Measurements from ENCODE around the gene NFATC1. TPM values are rescaled to one million over a fixed set of nuclear protein-coding genes. Genes with fewer than 3 reads are reported as not detected.

The NFATC1 gene
- total RNA-seq, 1 donor from 2014 or later, result 16.6 TPM

DNA sequence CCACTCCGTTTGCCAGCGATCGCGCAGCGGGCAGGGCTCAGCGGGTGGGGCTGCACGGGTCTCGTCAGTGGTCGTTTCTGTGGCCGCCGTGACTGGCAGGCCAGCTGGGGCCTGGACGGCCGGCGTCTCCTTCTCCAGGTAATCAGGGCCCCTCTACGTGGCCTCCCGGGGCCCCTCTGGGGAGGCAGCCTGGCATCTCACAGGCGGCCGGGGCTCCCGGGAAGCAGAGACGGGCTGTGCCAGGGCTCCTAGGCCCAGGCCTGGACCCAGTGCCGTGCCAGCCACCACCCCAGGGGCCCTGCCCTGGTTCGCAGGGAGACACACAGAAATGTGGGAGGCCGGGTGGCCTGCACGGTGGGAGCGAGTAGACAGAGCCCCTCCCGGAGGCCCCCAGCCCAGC, 59.5 kb downstream of the NFATC1 start:
- TF ChIP-seq, protein P1, sequence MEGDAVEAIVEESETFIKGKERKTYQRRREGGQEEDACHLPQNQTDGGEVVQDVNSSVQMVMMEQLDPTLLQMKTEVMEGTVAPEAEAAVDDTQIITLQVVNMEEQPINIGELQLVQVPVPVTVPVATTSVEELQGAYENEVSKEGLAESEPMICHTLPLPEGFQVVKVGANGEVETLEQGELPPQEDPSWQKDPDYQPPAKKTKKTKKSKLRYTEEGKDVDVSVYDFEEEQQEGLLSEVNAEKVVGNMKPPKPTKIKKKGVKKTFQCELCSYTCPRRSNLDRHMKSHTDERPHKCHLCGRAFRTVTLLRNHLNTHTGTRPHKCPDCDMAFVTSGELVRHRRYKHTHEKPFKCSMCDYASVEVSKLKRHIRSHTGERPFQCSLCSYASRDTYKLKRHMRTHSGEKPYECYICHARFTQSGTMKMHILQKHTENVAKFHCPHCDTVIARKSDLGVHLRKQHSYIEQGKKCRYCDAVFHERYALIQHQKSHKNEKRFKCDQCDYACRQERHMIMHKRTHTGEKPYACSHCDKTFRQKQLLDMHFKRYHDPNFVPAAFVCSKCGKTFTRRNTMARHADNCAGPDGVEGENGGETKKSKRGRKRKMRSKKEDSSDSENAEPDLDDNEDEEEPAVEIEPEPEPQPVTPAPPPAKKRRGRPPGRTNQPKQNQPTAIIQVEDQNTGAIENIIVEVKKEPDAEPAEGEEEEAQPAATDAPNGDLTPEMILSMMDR (IDR thresholded peaks at IDR 0.05), result no peak
- H3K9me3 ChIP-seq, result no peaks in the 10 kb centered on the region
- peaks cover 13% of the 10 kb centered on the region for H3K4me1 ChIP-seq
- no peaks in the 10 kb centered on the region for H3K27me3 ChIP-seq
- no peak for DNase-seq
- no peak overlapping the region for H3K27ac ChIP-seq
- H3K4me3 ChIP-seq, result no peak overlapping the region
- intact Hi-C loops (cut with DNase I), result no loop called here
- no peak for ATAC-seq
- peaks cover 33% of the 10 kb centered on the region for H3K36me3 ChIP-seq

DNA sequence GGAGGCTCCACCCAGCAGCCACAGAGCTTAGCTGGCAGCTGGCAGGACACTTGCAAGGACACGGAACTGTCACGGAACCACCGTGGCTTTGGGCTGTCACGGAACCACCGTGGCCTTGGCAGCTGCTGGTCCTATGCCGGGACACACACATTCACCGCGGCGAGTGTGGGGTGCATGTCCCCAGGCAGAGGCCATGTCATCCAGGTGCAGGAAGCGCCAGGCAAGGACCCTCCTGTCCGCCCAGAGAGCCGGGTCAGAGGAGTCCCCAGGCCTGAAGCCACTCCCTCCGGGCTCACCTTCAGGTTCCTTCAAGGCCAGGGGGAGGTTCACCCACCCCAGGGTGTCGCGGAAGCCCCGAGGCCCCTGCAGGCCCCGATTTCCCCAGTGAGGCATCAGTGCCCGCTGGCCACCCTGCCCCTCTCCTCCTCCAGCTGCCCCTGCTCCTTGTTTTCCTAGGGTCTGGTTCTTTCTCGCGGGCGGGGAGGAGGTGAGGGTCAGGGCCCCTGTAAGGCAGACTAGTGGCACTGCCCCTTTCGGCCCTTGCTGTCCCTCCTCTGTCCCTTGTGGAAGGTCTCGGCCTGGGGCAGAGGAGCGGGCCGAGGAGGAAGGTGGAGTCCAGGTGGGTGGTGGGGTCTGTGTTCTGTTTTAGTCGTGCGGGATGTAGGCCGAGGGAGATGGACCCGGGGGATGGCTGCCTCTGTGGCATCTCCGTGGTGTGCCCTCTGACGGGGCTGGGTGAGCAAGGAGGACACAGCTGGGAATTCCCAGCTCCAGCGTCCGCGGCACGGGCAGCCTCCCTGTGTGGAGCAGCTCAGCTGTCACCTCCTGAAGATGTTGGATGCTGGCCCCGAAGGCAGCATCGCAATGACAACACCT, 60.6 kb downstream of the NFATC1 start:
- Histone ChIP-seq H3K27ac (no peak overlapping the region), H3K36me3 (peaks cover 26% of the 10 kb centered on the region), H3K4me3 (no peak overlapping the region), H3K4me1 (peaks cover 13% of the 10 kb centered on the region), H3K27me3 (no peaks in the 10 kb centered on the region), H3K9me3 (no peaks in the 10 kb centered on the region)
- TF ChIP-seq, protein P1 (IDR thresholded peaks at IDR 0.05), result no peak
- DNase-seq (no peak), ATAC-seq (no peak)
- intact Hi-C loops (cut with DNase I), result no loop called here

DNA sequence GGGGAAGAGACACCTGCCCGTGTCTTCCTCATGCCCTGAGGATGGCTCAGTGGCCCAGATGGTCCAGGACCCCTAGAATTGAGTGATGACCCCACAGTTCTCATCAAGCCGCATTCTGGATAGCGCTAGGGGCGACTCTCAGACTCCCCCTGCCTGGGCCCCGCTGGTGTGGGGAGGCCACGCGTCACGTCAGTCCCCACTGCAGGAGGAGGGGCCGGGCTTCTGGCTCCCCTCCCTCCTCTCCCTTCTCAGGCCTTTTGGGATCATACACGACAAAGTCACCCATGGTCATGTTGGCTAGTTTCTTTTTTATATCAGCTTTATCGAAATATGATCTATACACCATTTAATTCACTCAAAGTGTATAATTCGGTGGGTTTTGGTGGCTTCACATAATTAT, 61.5 kb downstream of the NFATC1 start:
- TF ChIP-seq, protein P1 (IDR thresholded peaks at IDR 0.05), result no peak
- ATAC-seq, result no peak
- DNase-seq, result no peak
- peaks cover 13% of the 10 kb centered on the region for H3K4me1 ChIP-seq
- intact Hi-C loops (cut with DNase I), result no loop called here
- peaks cover 21% of the 10 kb centered on the region for H3K36me3 ChIP-seq
- no peaks in the 10 kb centered on the region for H3K27me3 ChIP-seq
- H3K4me3 ChIP-seq, result no peak overlapping the region
- no peak overlapping the region for H3K27ac ChIP-seq
- no peaks in the 10 kb centered on the region for H3K9me3 ChIP-seq

DNA sequence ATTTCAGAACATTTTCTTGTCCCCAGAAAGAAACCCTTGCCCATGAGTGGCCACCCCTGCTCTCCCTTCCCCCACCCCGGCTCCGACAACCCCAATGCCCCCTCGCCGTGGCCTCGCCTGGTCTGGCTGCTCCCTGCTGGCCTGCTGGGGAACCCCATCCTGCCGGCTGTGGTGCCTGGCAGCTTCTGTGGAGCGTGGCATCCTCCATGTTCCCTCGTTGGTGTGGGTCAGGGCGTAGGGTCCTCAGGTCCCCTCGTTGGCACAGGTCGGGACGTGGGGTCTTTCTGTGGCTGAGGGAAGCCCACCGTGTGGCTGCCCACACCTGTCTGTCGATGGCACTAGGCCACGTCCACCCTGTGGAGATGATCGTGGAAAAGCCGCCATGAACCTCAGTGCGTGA, 61.9 kb downstream of the NFATC1 start:
- Histone ChIP-seq H3K36me3 (peaks cover 17% of the 10 kb centered on the region), H3K4me1 (peaks cover 13% of the 10 kb centered on the region), H3K9me3 (no peaks in the 10 kb centered on the region), H3K27ac (peak overlapping the region; percentile 9), H3K4me3 (no peak overlapping the region), H3K27me3 (no peaks in the 10 kb centered on the region)
- DNase-seq (no peak), ATAC-seq (no peak)
- TF ChIP-seq, protein P1 (IDR thresholded peaks at IDR 0.05), result no peak
- intact Hi-C loops (cut with DNase I), result no loop called here

DNA sequence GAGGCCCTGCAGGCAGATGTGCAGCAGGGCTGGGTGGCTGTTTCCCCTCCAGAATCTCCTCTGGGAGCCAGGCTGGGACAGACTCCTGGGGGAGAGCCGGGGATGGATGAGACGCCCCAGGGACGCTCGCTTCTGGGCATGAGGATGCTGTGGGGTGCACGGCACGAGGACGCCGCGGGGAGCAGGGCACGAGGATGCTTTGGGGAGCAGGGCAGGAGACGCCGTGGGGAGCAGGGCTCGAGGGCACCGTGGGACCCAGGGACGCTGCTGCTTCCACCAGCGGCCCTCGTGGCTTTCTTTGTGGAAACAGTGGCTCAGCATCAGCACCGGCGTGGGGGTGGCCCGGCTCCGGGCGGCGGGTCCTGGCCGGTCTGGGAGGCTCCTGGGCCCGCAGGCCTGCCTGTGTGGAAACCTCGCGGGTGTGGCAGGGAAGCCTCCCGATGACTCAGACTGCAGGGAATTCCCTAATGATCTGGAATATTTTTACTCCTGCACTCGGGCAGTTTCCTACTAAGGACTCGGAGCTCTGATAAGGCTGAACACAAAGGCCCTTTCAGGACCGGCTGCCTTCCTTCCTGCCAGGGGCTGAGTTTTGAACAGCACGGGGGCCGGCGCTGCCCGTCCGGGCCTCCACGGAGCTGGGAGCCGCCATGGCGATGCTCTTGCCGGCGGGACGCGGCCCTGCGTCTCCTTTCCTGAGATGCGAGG, 62.6 kb downstream of the NFATC1 start:
- peak; percentile 44 for ATAC-seq
- no peak for DNase-seq
- Histone ChIP-seq H3K9me3 (no peaks in the 10 kb centered on the region), H3K4me1 (peaks cover 13% of the 10 kb centered on the region), H3K27ac (peak overlapping the region; percentile 74), H3K27me3 (no peaks in the 10 kb centered on the region), H3K36me3 (peaks cover 14% of the 10 kb centered on the region), H3K4me3 (no peak overlapping the region)
- TF ChIP-seq, protein P1 (IDR thresholded peaks at IDR 0.05), result no peak
- intact Hi-C loops (cut with DNase I), result no loop called here
